SK-MEL-5 (cell line): Measurements from ENCODE around the gene FRG2C. TPM values are rescaled to one million over a fixed set of nuclear protein-coding genes. Genes with fewer than 3 reads are reported as not detected.
A peak's percentile ranks its signal among the peaks of the same experiment; 100 is the strongest.
"Not testable (repeated sequence)": the region's sequence is repeated elsewhere in the genome, so short reads cannot be mapped to it uniquely, and the experiment has no call there.

ENCODE experiments used
- DNase-seq: peaks from one replicate; pipeline ENCODE4 v3.0.0-alpha.2; 2016; ENCODE audit warnings: low read depth, low spot score
- in situ Hi-C: cut with HindIII; loops from 2 replicates; pipeline ENCODE4 v1.10.0; 2016; ENCODE audit warnings: low sequenced_read_pairs, high pct_unique_total_duplicates, low pct_unique_long_range_greater_than_20kb
- small RNA-seq, 2 experiments: library from RNA; depleted of rRNA; stranded (forward); fragments of <200 nt; gene quantifications; one replicate each; pipeline ENCODE3, GENCODE V24; 2014
- total RNA-seq: library from RNA; depleted of rRNA; stranded (reverse); fragments of >200 nt; shearing (Covaris generic); gene quantifications from 2 replicates; pipeline ENCODE4 v1.2.3, GENCODE V29; 2014; rRNA removed

Gene FRG2C
- total RNA-seq, 1 experiment from 2014 or later, result 0.05 TPM

DNA sequence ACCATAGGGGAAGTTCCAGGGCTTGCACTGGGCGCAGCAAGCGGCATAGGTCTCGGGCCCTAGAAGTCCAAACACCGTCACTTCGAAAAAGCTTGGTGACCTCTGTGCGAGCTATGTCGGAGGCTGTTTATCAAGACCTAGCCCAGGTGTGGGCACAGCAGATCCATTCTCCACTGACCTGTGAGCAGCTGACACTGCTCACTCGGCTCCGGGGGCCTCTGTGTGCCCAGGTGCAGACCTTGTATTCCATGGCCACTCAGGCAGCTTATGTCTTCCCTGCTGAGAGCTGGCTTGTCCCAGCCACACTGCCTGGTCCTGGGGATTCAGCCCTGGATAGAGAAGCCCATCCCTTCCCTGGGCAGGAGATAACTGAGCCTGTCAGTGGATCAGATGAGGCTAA, 1.5 kb downstream of the FRG2C start:
- in situ Hi-C loops, result not testable (repeated sequence)

DNA sequence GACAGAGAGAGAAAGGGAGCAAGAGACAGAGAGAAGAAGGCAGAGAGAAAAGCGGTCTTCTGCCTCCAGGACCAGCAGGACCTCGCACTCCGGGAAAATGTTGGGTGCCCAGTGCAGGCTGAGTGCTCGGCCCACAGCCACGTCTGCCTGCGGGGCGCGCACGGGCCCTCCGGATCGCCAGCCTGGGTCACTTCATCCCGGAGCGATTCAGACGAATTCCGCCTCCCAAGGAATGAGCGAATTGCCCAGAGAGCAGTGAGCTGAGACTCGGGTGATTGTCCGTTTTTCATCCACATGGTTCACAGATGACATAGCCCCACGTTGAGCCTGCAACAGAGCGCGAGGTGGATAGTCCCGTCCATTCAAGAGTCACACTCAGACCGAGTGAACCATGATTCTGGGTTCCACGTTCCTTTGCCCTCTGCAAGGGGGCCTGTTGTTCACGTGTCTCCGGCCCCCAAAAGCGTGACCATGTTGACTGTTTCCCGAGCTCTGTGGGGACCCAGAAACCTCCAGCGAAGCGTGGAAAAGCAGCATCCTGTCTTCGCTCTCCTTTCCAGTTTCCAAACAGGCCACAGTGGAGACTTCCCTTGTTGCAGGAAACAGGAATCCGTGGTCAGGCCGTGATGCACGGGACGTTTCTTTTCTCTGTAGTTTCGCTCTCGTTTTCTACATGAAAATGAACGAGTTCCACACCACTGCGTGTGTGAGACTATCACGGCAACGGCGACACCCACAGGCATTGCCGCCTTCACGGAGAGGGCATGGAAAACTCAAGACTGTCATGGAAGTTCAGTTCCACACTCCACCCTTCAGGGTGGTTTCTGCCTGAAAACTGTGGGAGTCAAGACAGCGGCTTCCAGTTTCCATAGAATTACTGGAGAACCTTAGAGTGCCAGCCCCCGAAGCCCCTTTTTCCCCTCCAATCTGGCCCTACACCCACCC, 3.9 kb downstream of the FRG2C start:
- in situ Hi-C loops, DNase-seq: not testable (repeated sequence)

More for the DNA sequence above, 1.5 kb downstream of the FRG2C start:
- DNase-seq, result not testable (repeated sequence)

DNA sequence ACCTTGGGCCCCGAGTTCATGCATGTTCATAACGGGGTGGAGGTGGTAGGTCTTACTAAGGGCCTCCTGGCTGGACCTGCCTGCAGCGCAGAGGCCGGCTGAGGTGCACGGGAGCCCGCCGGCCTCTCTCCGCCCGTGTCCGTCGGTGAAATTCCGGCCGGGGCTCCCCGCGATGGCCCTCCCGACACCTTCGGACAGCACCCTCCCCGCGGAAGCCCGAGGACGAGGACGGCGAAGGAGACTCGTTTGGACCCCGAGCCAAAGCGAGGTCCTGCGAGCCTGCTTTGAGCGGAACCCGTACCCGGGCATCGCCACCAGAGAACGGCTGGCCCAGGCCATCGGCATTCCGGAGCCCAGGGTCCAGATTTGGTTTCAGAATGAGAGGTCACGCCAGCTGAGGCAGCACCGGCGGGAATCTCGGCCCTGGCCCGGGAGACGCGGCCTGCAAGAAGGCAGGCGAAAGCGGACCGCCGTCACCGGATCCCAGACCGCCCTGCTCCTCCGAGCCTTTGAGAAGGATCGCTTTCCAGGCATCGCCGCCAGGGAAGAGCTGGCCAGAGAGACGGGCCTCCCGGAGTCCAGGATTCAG, 4.7 kb downstream of the FRG2C start:
- in situ Hi-C loops, DNase-seq: not testable (repeated sequence)

DNA sequence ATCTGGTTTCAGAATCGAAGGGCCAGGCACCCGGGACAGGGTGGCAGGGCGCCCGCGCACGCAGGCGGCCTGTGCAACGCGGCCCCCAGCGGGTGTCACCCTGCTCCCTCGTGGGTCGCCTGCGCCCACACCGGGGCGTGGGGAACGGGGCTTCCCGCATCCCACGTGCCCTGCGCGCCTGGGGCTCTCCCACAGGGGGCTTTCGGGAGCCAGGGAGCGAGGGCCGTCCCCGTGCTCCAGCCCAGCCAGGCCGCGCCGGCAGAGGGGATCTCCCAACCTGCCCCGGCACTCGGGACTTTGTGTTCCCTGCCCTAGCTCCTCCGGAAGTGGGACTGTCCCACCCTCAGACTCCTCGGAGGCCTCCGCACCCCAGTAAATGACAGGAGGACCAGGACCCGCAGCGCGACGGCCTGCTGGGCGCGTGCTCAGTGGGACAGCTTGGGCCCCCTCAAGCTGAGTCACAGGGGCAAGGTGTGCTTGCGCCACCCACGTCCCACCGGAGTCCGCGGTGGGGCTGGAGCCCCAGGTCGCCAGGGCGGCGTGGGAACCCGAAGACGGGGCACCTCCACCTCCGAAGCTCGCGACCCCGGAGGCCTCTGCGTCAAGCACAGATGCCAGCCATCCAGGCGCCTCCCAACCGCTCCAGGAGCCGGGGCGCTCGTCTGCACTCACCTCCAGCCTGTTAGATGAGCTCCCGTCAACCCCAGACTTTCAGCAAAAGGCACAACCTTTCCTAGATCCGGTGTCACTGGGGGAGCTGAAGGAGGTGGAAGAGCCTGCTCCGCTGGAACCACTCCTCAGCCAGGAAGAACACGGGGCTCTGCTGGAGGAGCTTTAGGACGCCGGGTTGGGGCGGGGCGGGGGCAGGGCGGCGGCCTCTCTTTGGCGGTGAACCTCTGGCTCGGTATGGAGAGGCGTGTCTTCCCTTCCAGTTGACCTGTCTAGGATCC, 5.5 kb downstream of the FRG2C start:
- in situ Hi-C loops, DNase-seq: not testable (repeated sequence)

DNA sequence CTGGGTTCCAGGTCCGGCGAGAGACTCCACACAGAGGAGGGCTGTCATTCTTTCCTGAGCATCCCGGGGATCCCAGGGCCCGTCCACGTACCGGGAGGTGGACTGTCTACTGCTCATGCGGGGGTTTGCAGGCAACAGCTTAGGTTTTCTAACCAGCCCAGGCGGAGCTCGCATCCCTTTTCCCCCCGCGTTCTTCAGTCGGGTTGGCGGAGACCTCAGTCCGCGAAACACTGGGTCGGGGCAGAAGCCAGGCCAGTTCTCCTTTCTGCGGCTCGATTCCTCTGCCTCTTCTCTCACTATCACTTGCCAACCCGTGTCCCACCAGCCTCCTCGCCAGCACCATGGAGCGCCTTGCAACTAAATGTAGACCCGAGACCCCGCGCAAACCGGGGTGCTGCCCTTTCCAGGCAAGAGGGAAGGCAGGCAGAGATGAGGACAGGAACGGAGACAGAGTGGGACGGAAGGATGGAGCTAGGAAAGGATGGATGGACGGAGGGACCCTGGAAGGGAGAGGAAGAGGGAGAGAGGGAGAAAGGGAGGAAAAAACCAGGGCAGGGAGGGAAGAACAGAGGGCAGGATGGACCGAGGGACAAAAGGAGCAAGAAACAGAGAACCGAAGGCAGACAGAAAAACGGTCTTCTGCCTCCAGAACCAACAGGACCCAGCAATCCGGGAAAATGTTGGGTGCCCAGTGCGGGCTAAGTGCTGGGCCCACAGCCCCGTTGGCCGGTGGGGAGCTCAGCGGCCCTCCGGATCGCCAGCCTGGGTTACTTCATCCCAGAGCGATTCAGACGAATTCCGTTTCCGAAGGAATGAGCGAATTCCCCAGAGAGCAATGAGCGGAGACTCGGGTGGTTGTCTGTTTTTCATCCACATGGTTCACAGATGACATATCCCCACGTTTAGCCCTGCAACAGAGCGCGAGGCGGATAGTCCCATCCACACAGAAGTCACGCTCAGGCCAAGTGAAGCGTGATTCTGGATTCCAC, 6.5 kb downstream of the FRG2C start:
- in situ Hi-C loops, DNase-seq: not testable (repeated sequence)

DNA sequence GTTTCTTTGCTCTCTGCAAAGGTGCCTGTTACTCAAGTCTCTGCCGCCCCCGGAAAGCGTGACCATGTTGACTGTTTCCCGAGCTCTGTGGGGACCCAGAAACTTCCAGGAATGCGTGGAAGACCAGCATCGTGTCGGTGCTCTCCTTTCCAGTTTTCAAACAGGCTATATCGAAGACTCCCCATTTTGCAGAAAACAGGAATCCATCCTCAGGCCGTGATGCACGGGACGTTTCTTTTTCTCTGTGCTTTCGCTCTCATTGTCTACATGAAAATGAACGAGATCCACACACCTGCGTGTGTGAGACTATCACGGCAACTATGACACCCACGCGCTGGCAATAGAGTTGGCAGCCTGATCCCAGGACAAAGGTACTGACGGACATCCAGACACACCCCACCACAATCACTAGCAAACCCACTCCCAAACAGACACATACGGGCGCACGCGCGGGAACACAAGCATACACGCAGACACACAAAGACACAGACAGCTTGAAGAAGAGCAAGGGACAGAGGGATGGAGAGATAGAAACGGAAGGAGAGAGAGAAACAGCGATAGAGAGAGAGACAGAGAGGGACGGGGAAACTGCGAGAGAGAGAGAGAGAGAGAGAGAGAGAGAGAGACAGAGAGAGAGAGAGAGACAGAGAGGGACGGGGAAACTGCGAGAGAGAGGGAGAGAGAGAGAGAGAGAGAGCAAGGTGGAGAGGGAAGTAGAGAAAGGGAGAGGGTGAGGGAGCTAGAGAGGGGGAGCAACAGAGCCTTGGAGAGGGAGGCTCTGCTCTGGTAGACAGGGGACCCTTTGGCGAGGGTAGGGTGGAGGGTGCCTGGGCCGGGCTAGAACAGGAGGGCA, 7.4 kb downstream of the FRG2C start:
- in situ Hi-C loops, DNase-seq: not testable (repeated sequence)

DNA sequence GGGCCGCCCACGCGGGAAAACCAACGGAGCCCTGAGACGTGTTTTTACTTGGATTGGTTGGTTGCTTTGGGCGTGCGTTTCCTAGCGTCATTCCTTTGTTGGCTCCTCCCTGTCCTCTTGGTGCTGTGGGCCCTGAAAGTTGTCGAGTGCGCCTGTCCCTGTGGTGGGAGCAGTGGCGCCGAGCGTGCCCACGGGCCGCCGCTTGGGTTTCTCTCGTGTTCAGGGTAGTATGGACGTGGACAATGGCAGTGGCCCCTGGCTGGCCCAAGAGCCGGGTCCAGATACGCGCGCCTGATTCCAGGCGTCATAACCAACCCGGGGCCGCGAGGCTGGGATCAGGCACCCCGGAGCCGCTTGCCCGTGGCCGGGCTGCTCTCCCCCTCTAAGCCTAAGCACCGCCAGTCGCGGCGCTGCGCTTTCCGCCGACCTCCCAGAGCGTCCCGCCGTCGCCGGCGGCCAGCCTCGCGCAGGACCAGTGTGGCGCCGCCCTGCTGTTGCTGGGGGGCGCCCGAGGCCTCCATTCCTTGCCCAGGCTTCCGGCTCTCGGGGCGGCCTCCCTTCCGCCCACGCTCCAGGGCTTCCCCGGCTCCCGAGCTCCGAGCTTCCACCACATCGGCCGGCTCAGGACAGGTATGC, 8.1 kb downstream of the FRG2C start:
- peak; percentile 32 for DNase-seq
- in situ Hi-C loops, result not testable (repeated sequence)

DNA sequence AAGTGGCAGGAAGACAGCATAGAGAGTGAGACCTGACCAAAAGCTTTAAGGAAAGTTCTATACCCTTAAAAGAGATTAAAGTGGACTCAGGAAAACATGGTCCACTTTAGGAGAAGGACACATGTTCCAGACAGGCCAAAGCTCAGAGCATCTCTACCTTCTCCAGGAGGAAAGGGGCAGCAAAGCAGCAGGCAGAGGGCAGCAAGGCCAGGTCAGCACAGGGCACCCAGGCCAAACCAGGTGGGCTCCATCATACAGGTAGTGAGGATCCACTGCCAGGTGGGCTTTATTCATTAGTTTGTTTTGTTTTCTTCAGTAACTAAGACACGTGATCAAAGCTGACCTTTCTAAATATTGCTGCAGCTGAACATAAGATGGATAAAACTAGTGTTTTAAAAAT, 19.8 kb downstream of the FRG2C start:
- in situ Hi-C loops, DNase-seq: not testable (repeated sequence)

DNA sequence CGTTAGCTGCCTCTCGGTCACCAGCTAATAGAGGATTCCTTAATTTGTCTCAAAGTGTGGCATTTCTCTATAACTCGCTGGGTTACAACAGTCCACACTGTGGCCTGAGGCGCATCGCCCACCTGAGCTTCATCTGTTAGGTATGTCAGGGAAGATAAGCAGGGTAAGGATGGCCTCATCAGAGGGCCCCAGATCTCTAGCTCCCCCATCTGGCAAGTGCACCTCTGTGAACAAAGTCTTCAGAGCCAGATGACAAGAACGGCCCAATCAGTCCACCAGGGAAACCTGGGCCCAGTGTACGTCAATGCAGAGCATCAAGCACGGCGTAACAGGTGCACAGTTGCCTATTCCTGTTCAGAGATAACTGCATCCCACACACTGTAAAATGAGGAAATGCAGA, 23.2 kb downstream of the FRG2C start:
- DNase-seq, result peak; percentile 18
- in situ Hi-C loops, result no loop called here

DNA sequence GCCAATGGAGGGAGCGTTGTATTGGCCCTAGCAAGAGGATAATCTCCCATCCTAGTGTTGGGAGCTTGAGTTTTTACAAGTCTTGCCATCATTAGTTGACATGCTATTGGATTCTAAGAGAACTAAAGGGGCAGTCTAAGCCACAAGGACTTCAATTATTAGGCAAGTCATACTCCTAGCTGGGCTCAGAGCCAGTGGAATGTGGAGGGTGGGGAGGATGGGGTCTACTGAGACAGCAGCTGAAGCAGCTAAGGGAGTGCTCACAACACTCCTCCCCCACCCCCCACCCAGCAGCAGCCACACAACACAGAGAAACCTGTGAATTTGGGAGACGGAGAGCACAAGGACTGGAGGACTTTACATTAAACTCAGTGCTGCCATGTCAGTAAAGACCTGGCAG, 27.9 kb downstream of the FRG2C start:
- no peak for DNase-seq
- in situ Hi-C loops, result no loop called here

Small RNA genes lying within 50 kb of the gene (small RNA-seq; reads per million reads assigned to genes)
- gene AC108724.2, result 0 reads per million in 2 experiments

Other genes starting within 250 kb of the FRG2C start
- gene ZNF717, start 121.2 kb downstream of the FRG2C start, total RNA-seq, result 17.6 and 19.9 TPM in 2 replicates